HL-60/S4 treated with retinoic acid at 250 ng/mL for 4 days and 3 days (cell line): Measurements from ENCODE around the gene CBX4.

Experiments
- in situ Hi-C: fragments of 300-500 bp; cut with MboI; formaldehyde crosslinking; loops from 2 replicates; pipeline ENCODE4 v1.7.0; 2022; ENCODE audit warnings: low sequenced_read_pairs

Gene CBX4

GRCh38 chr17:79839356-79840268 is at the start of gene CBX4:
Gene CBX4 (minus strand): TSS chr17:79839440. CDS start chr17:79839251, 189 bp downstream.
- in situ Hi-C loops = no loop called here

GRCh38 chr17:79888009-79888540 is 48.8 kb upstream of the CBX4 start:
- in situ Hi-C loops = no loop called here

- in situ Hi-C loops = no loop called here
Measured at GRCh38 chr17:79887451-79887991, 48.3 kb upstream of the CBX4 start.

GRCh38 chr17:79883202-79883601 is 44.0 kb upstream of the CBX4 start:
- in situ Hi-C loops = no loop called here

- in situ Hi-C loops = no loop called here
Measured at GRCh38 chr17:79878329-79878947, 39.2 kb upstream of the CBX4 start.

- in situ Hi-C loops = no loop called here
Measured at GRCh38 chr17:79877041-79877440, 37.8 kb upstream of the CBX4 start.

- in situ Hi-C loops = no loop called here
Measured at GRCh38 chr17:79875511-79875910, 36.3 kb upstream of the CBX4 start.

GRCh38 chr17:79874329-79874981 is 35.2 kb upstream of the CBX4 start:
- in situ Hi-C loops = no loop called here

GRCh38 chr17:79873583-79873982 is 34.3 kb upstream of the CBX4 start:
- in situ Hi-C loops = no loop called here

- in situ Hi-C loops = no loop called here
Measured at GRCh38 chr17:79872762-79873161, 33.5 kb upstream of the CBX4 start.

GRCh38 chr17:79871131-79871530 is 31.9 kb upstream of the CBX4 start:
- in situ Hi-C loops = no loop called here

- in situ Hi-C loops = no loop called here
Measured at GRCh38 chr17:79870540-79870939, 31.3 kb upstream of the CBX4 start.

GRCh38 chr17:79866791-79867518 is 27.7 kb upstream of the CBX4 start:
- in situ Hi-C loops = no loop called here

GRCh38 chr17:79865351-79866210 is 26.3 kb upstream of the CBX4 start:
- in situ Hi-C loops = no loop called here

GRCh38 chr17:79864617-79865250 is 25.5 kb upstream of the CBX4 start:
- in situ Hi-C loops = no loop called here

- in situ Hi-C loops = no loop called here
Measured at GRCh38 chr17:79864147-79864546, 24.9 kb upstream of the CBX4 start.

GRCh38 chr17:79862771-79863440 is 23.7 kb upstream of the CBX4 start:
- in situ Hi-C loops = no loop called here

GRCh38 chr17:79862238-79862637 is 23.0 kb upstream of the CBX4 start:
- in situ Hi-C loops = no loop called here
